GM13976 (cell line): ENCODE data around the gene ITPR2.
A peak's percentile ranks its signal among the peaks of the same experiment; 100 is the strongest.

Experiments
- DNase-seq: peaks from one replicate; pipeline ENCODE4 v3.0.0; 2012; ENCODE audit warnings: low spot score
- CTCF ChIP-seq: IDR thresholded peaks from 2 replicates; pipeline ENCODE4 v1.5.1; 2012; ENCODE audit warnings: borderline replicate concordance, mild to moderate bottlenecking; ENCODE audit not compliant: insufficient read depth; ENCODE audit errors: extremely low read depth, missing control alignments, control extremely low read depth
- in situ Hi-C: fragments of 300-500 bp; cut with MboI; formaldehyde crosslinking; loops from one replicate; pipeline ENCODE4 v1.12.0; 2022; ENCODE audit warnings: low sequenced_read_pairs, mixed read lengths, inconsistent platforms; ENCODE audit not compliant: unreplicated experiment

Gene ITPR2

GRCh38 chr12:26629864-26630263, 203.1 kb downstream of the ITPR2 start:
- in situ Hi-C loops, result no loop called here
- no peak for DNase-seq

GRCh38 chr12:26628234-26628633, 204.8 kb downstream of the ITPR2 start:
- DNase-seq, result no peak
- in situ Hi-C loops, result no loop called here
- no peak for TF ChIP-seq CTCF

More at GRCh38 chr12:26629864-26630263, 203.1 kb downstream of the ITPR2 start:
- TF ChIP-seq CTCF, result peak; percentile 11

GRCh38 chr12:26627335-26627734, 205.7 kb downstream of the ITPR2 start:
- DNase-seq, result no peak
- TF ChIP-seq CTCF, result no peak
- in situ Hi-C loops, result no loop called here

- DNase-seq, result no peak
- no peak for TF ChIP-seq CTCF
- in situ Hi-C loops, result no loop called here
These were observed 209.9 kb downstream of the ITPR2 start for GRCh38 chr12:26623136-26623535.

- no peak for TF ChIP-seq CTCF
- no peak for DNase-seq
- in situ Hi-C loops, result no loop called here
These were observed 210.4 kb downstream of the ITPR2 start for GRCh38 chr12:26622601-26623000.

GRCh38 chr12:26621932-26622331, 211.1 kb downstream of the ITPR2 start:
- TF ChIP-seq CTCF, result no peak
- DNase-seq, result no peak
- in situ Hi-C loops, result no loop called here

GRCh38 chr12:26620907-26621306, 212.1 kb downstream of the ITPR2 start:
- in situ Hi-C loops, result no loop called here
- no peak for DNase-seq
- TF ChIP-seq CTCF, result no peak
